ENCODE measurements around the gene PTPRB.
A peak's percentile ranks its signal among the peaks of the same experiment; 100 is the strongest.

Gene PTPRB

GRCh38 chr12:70556179-70556869 is 80.9 kb downstream of the PTPRB start:
- Histone ChIP-seq H3K4ac (ENCODE audit: low read depth, low read length) (no peak overlapping the region), H4K91ac (ENCODE audit: low read depth, low read length) (no peak overlapping the region), H2AK5ac (ENCODE audit: low read length) (no peak overlapping the region), H4K12ac (ENCODE audit: low read depth, low read length) (no peak overlapping the region), H4K8ac (ENCODE audit: low read depth, low read length) (no peak overlapping the region), H3K4me1 (ENCODE audit: control insufficient read depth in 1 of 2, insufficient read depth in 2 of 2, low read length in 2 of 2) (peaks cover 3 to 4% of the 10 kb centered on the region in 2 experiments), H3K9ac (ENCODE audit: low read length) (no peak overlapping the region), H3K4me3 (ENCODE audit: low read depth, low read length) (no peak overlapping the region), H3K14ac (ENCODE audit: low read length) (no peak overlapping the region), H3K9me3 (ENCODE audit: insufficient read depth, low read depth, low read length) (no peaks in the 10 kb centered on the region), H3K79me2 (ENCODE audit: control insufficient read depth, insufficient read depth, low read length, poor library complexity) (no peaks in the 10 kb centered on the region), H3K27me3 (ENCODE audit: insufficient read depth, low read length) (no peaks in the 10 kb centered on the region), H3K27ac (ENCODE audit: low read depth, low read length) (no peak overlapping the region), H2BK120ac (ENCODE audit: insufficient read depth, low read length, poor library complexity) (no peak overlapping the region), H3K36me3 (ENCODE audit: control insufficient read depth in 1 of 2, insufficient read depth in 2 of 2, low read length in 2 of 2) (no peaks in the 10 kb centered on the region), H2BK5ac (ENCODE audit: low read depth, low read length, poor library complexity) (no peak overlapping the region), H3K23ac (ENCODE audit: low read length) (no peak overlapping the region), H3K79me1 (ENCODE audit: low read length) (no peaks in the 10 kb centered on the region), H2AFZ (ENCODE audit: insufficient read depth, low read length, poor library complexity) (no peak overlapping the region), H3K18ac (ENCODE audit: low read length) (no peak overlapping the region), H3K4me2 (ENCODE audit: low read length) (no peak overlapping the region), H2BK12ac (ENCODE audit: low read length) (no peak overlapping the region)
- peak in 1 of 2 donors; percentile 23 for DNase-seq
- WGBS (ENCODE audit: extremely low coverage, insufficient coverage, insufficient read length), result no CpG with 5 or more reads among the region's 5 CpGs

GRCh38 chr12:70555081-70555480 is 82.1 kb downstream of the PTPRB start:
- Histone ChIP-seq H3K4ac (ENCODE audit: low read depth, low read length) (no peak overlapping the region), H3K27me3 (ENCODE audit: insufficient read depth, low read length) (no peaks in the 10 kb centered on the region), H4K8ac (ENCODE audit: low read depth, low read length) (no peak overlapping the region), H3K18ac (ENCODE audit: low read length) (no peak overlapping the region), H3K79me1 (ENCODE audit: low read length) (no peaks in the 10 kb centered on the region), H3K9ac (ENCODE audit: low read length) (peak overlapping the region; percentile 48), H3K79me2 (ENCODE audit: control insufficient read depth, insufficient read depth, low read length, poor library complexity) (no peaks in the 10 kb centered on the region), H2AK5ac (ENCODE audit: low read length) (no peak overlapping the region), H3K4me2 (ENCODE audit: low read length) (no peak overlapping the region), H3K23ac (ENCODE audit: low read length) (no peak overlapping the region), H3K4me3 (ENCODE audit: low read depth, low read length) (no peak overlapping the region), H4K12ac (ENCODE audit: low read depth, low read length) (no peak overlapping the region), H2BK12ac (ENCODE audit: low read length) (no peak overlapping the region), H3K4me1 (ENCODE audit: control insufficient read depth in 1 of 2, insufficient read depth in 2 of 2, low read length in 2 of 2) (no peaks in the 10 kb centered on the region), H3K36me3 (ENCODE audit: control insufficient read depth in 1 of 2, insufficient read depth in 2 of 2, low read length in 2 of 2) (no peaks in the 10 kb centered on the region), H2BK120ac (ENCODE audit: insufficient read depth, low read length, poor library complexity) (no peak overlapping the region), H2AFZ (ENCODE audit: insufficient read depth, low read length, poor library complexity) (no peak overlapping the region), H3K27ac (ENCODE audit: low read depth, low read length) (no peak overlapping the region), H2BK5ac (ENCODE audit: low read depth, low read length, poor library complexity) (no peak overlapping the region), H3K14ac (ENCODE audit: low read length) (no peak overlapping the region), H3K9me3 (ENCODE audit: insufficient read depth, low read depth, low read length) (no peaks in the 10 kb centered on the region), H4K91ac (ENCODE audit: low read depth, low read length) (no peak overlapping the region)
- DNase-seq, result no peak
- WGBS (ENCODE audit: extremely low coverage, insufficient coverage, insufficient read length), result no CpG with 5 or more reads among the region's 3 CpGs

GRCh38 chr12:70553391-70553859 is 83.8 kb downstream of the PTPRB start:
- no peak overlapping the region for H3K4ac ChIP-seq (ENCODE audit: low read depth, low read length)
- no peak overlapping the region for H3K9ac ChIP-seq (ENCODE audit: low read length)
- no peak overlapping the region for H3K4me3 ChIP-seq (ENCODE audit: low read depth, low read length)
- no peak overlapping the region for H2BK120ac ChIP-seq (ENCODE audit: insufficient read depth, low read length, poor library complexity)
- no peak overlapping the region for H3K23ac ChIP-seq (ENCODE audit: low read length)
- H3K27ac ChIP-seq (ENCODE audit: low read depth, low read length), result no peak overlapping the region
- no peak overlapping the region for H2AK5ac ChIP-seq (ENCODE audit: low read length)
- no peak overlapping the region for H2BK5ac ChIP-seq (ENCODE audit: low read depth, low read length, poor library complexity)
- H4K8ac ChIP-seq (ENCODE audit: low read depth, low read length), result no peak overlapping the region
- H2AFZ ChIP-seq (ENCODE audit: insufficient read depth, low read length, poor library complexity), result no peak overlapping the region
- no peaks in the 10 kb centered on the region for H3K79me2 ChIP-seq (ENCODE audit: control insufficient read depth, insufficient read depth, low read length, poor library complexity)
- no peak overlapping the region for H2BK12ac ChIP-seq (ENCODE audit: low read length)
- no peak overlapping the region for H3K4me2 ChIP-seq (ENCODE audit: low read length)
- H3K27me3 ChIP-seq (ENCODE audit: insufficient read depth, low read length), result no peaks in the 10 kb centered on the region
- H3K18ac ChIP-seq (ENCODE audit: low read length), result no peak overlapping the region
- no peak overlapping the region for H4K12ac ChIP-seq (ENCODE audit: low read depth, low read length)
- WGBS (ENCODE audit: extremely low coverage, insufficient coverage, insufficient read length), result no CpG with 5 or more reads among the region's 2 CpGs
- DNase-seq, result no peak
- H4K91ac ChIP-seq (ENCODE audit: low read depth, low read length), result no peak overlapping the region
- no peaks in the 10 kb centered on the region for H3K79me1 ChIP-seq (ENCODE audit: low read length)
- no peak overlapping the region for H3K14ac ChIP-seq (ENCODE audit: low read length)
- no peaks in the 10 kb centered on the region for H3K4me1 ChIP-seq (ENCODE audit: control insufficient read depth in 1 of 2, insufficient read depth in 2 of 2, low read length in 2 of 2)
- no peaks in the 10 kb centered on the region for H3K9me3 ChIP-seq (ENCODE audit: insufficient read depth, low read depth, low read length)
- no peaks in the 10 kb centered on the region for H3K36me3 ChIP-seq (ENCODE audit: control insufficient read depth in 1 of 2, insufficient read depth in 2 of 2, low read length in 2 of 2)

- H2BK120ac ChIP-seq (ENCODE audit: insufficient read depth, low read length, poor library complexity), result no peak overlapping the region
- H3K4ac ChIP-seq (ENCODE audit: low read depth, low read length), result no peak overlapping the region
- no peak overlapping the region for H3K14ac ChIP-seq (ENCODE audit: low read length)
- H2AK5ac ChIP-seq (ENCODE audit: low read length), result no peak overlapping the region
- no peak overlapping the region for H3K4me2 ChIP-seq (ENCODE audit: low read length)
- no peaks in the 10 kb centered on the region for H3K4me1 ChIP-seq (ENCODE audit: control insufficient read depth in 1 of 2, insufficient read depth in 2 of 2, low read length in 2 of 2)
- H2BK5ac ChIP-seq (ENCODE audit: low read depth, low read length, poor library complexity), result no peak overlapping the region
- H2BK12ac ChIP-seq (ENCODE audit: low read length), result no peak overlapping the region
- no peak overlapping the region for H4K12ac ChIP-seq (ENCODE audit: low read depth, low read length)
- H3K36me3 ChIP-seq (ENCODE audit: control insufficient read depth in 1 of 2, insufficient read depth in 2 of 2, low read length in 2 of 2), result no peaks in the 10 kb centered on the region
- H3K27me3 ChIP-seq (ENCODE audit: insufficient read depth, low read length), result no peaks in the 10 kb centered on the region
- no peak for DNase-seq
- WGBS (ENCODE audit: extremely low coverage, insufficient coverage, insufficient read length), result no CpG with 5 or more reads among the region's 2 CpGs
- H3K18ac ChIP-seq (ENCODE audit: low read length), result no peak overlapping the region
- no peaks in the 10 kb centered on the region for H3K79me2 ChIP-seq (ENCODE audit: control insufficient read depth, insufficient read depth, low read length, poor library complexity)
- no peak overlapping the region for H3K27ac ChIP-seq (ENCODE audit: low read depth, low read length)
- no peak overlapping the region for H4K91ac ChIP-seq (ENCODE audit: low read depth, low read length)
- H4K8ac ChIP-seq (ENCODE audit: low read depth, low read length), result no peak overlapping the region
- no peaks in the 10 kb centered on the region for H3K9me3 ChIP-seq (ENCODE audit: insufficient read depth, low read depth, low read length)
- H3K79me1 ChIP-seq (ENCODE audit: low read length), result no peaks in the 10 kb centered on the region
- no peak overlapping the region for H3K23ac ChIP-seq (ENCODE audit: low read length)
- no peak overlapping the region for H3K9ac ChIP-seq (ENCODE audit: low read length)
- H3K4me3 ChIP-seq (ENCODE audit: low read depth, low read length), result no peak overlapping the region
- H2AFZ ChIP-seq (ENCODE audit: insufficient read depth, low read length, poor library complexity), result no peak overlapping the region
These were observed 85.5 kb downstream of the PTPRB start for GRCh38 chr12:70551731-70552130.
